Measurements from ENCODE around the gene MAT2A.

- TF ChIP-seq CTCF (IDR thresholded peaks at IDR 0.05) (no peak), POLR2A (IDR thresholded peaks at IDR 0.05) (no peak)
Observed at GRCh38 chr2:85534099-85534498, 4.9 kb upstream of the MAT2A start.
